RWPE1 (cell line): ENCODE measurements around the gene SCN2A.

ENCODE experiments used
- CTCF ChIA-PET: fragments of 350-600 bp; sonication (Branson Sonifier 250); formaldehyde crosslinking; extraction: SDS; loops from one replicate; lab custom pipeline; 2021; lab: Yijun Ruan, JAX
- POLR2A ChIA-PET: fragments of 400-600 bp; formaldehyde crosslinking; extraction: SDS; loops from one replicate; lab custom pipeline; 2020; ENCODE audit warnings: antibody characterized with exemption; ENCODE audit not compliant: low non-redundant PET; lab: Yijun Ruan, JAX
- DNase-seq: peaks from one replicate; pipeline ENCODE4 v3.0.0; 2012; ENCODE audit warnings: low spot score
- H3K27ac ChIP-seq: fragments of 450-650 bp; 2 replicates; pipeline ENCODE4 v1.5.1; 2017
- CTCF ChIP-seq: fragments of 450-650 bp; conservative IDR thresholded peaks from 2 replicates; pipeline ENCODE4 v1.5.1; 2017; ENCODE audit warnings: low read depth, mild to moderate bottlenecking

Gene SCN2A

GRCh38 chr2:165408186-165408585, 169.0 kb downstream of the SCN2A start:
- ChIA-PET CTCF (no interaction called here), POLR2A (no interaction called here)
- TF ChIP-seq CTCF = no peak
- no peak for DNase-seq
- H3K27ac ChIP-seq = no peak overlapping the region

GRCh38 chr2:165410276-165410675, 171.1 kb downstream of the SCN2A start:
- ChIA-PET CTCF (interaction anchor here (0.6 kb wide), 1 partner anchor 315 kb away, joined by 3 read pairs; no protein-coding TSS in a partner anchor), POLR2A (no interaction called here)
- no peak overlapping the region for H3K27ac ChIP-seq
- no peak for TF ChIP-seq CTCF
- no peak for DNase-seq

- ChIA-PET POLR2A (no interaction called here), CTCF (no interaction called here)
- TF ChIP-seq CTCF = no peak
Measured at GRCh38 chr2:165414187-165414586, 175.0 kb downstream of the SCN2A start.

GRCh38 chr2:165417009-165417408, 177.8 kb downstream of the SCN2A start:
- DNase-seq = no peak
- TF ChIP-seq CTCF = no peak
- no peak overlapping the region for H3K27ac ChIP-seq
- POLR2A ChIA-PET = no interaction called here
- CTCF ChIA-PET = no interaction called here

More at GRCh38 chr2:165414187-165414586, 175.0 kb downstream of the SCN2A start:
- H3K27ac ChIP-seq = no peak overlapping the region
- no peak for DNase-seq

- TF ChIP-seq CTCF = no peak
- ChIA-PET CTCF (interaction anchor here (0.6 kb wide), 1 partner anchor 36 kb away, joined by 3 read pairs; no protein-coding TSS in a partner anchor), POLR2A (no interaction called here)
- DNase-seq = no peak
- no peak overlapping the region for H3K27ac ChIP-seq
Measured at GRCh38 chr2:165420231-165420630, 181.0 kb downstream of the SCN2A start.

GRCh38 chr2:165423081-165423480, 183.9 kb downstream of the SCN2A start:
- ChIA-PET CTCF (no interaction called here), POLR2A (no interaction called here)
- H3K27ac ChIP-seq = no peak overlapping the region
- no peak for TF ChIP-seq CTCF
- DNase-seq = no peak
